ENCODE results near the gene ACCSL. TPM values are rescaled to one million over a fixed set of nuclear protein-coding genes. Genes with fewer than 3 reads are reported as not detected.
A peak's percentile ranks its signal among the peaks of the same experiment; 100 is the strongest.

Gene ACCSL
- total RNA-seq, 2 experiments from 2014 or later: not detected

- H3K9me3 Mint-ChIP-seq (ENCODE audit: insufficient read depth): peaks cover 3% of the 10 kb centered on the region
- peak; percentile 1 for DNase-seq
- no peak for ATAC-seq
- no peak overlapping the region for H3K4me3 Mint-ChIP-seq
- no peaks in the 10 kb centered on the region for H3K27me3 Mint-ChIP-seq (ENCODE audit: low read depth)
- H3K36me3 Mint-ChIP-seq (ENCODE audit: low read depth): no peaks in the 10 kb centered on the region
- CTCF ChIA-PET: interaction anchor here (1.0 to 1.6 kb wide), 4 partner anchors 57 to 212 kb away, joined by 3 to 7 read pairs (median 6); no protein-coding TSS in a partner anchor
- POLR2A ChIA-PET: no interaction called here
- H3K4me1 Mint-ChIP-seq (ENCODE audit: low read depth): no peaks in the 10 kb centered on the region
- no peak overlapping the region for H3K27ac Mint-ChIP-seq
Observed at GRCh38 chr11:44037658-44037998, 10.2 kb upstream of the ACCSL start.

- H3K4me1 Mint-ChIP-seq (ENCODE audit: low read depth): no peaks in the 10 kb centered on the region
- H3K36me3 Mint-ChIP-seq (ENCODE audit: low read depth): no peaks in the 10 kb centered on the region
- H3K27me3 Mint-ChIP-seq (ENCODE audit: low read depth): peaks cover 3% of the 10 kb centered on the region
- H3K27ac Mint-ChIP-seq: no peak overlapping the region
- H3K9me3 Mint-ChIP-seq (ENCODE audit: insufficient read depth): peaks cover 3% of the 10 kb centered on the region
- POLR2A ChIA-PET: no interaction called here
- DNase-seq (no peak), ATAC-seq (no peak)
- CTCF ChIA-PET: no interaction called here
- no peak overlapping the region for H3K4me3 Mint-ChIP-seq
Observed at GRCh38 chr11:44043157-44043556, 4.6 kb upstream of the ACCSL start.

- CTCF ChIA-PET: no interaction called here
- DNase-seq: no peak
- POLR2A ChIA-PET: no interaction called here
- no peak overlapping the region for H3K27ac Mint-ChIP-seq
- no peak overlapping the region for H3K4me3 Mint-ChIP-seq
- peaks cover 3% of the 10 kb centered on the region for H3K9me3 Mint-ChIP-seq (ENCODE audit: insufficient read depth)
- peaks cover 3% of the 10 kb centered on the region for H3K27me3 Mint-ChIP-seq (ENCODE audit: low read depth)
- no peaks in the 10 kb centered on the region for H3K4me1 Mint-ChIP-seq (ENCODE audit: low read depth)
- ATAC-seq: no peak
- no peaks in the 10 kb centered on the region for H3K36me3 Mint-ChIP-seq (ENCODE audit: low read depth)
Observed at GRCh38 chr11:44046182-44046581, 1.6 kb upstream of the ACCSL start.

- no peak overlapping the region for H3K27ac Mint-ChIP-seq
- no peak for ATAC-seq
- H3K36me3 Mint-ChIP-seq (ENCODE audit: low read depth): no peaks in the 10 kb centered on the region
- no peaks in the 10 kb centered on the region for H3K4me1 Mint-ChIP-seq (ENCODE audit: low read depth)
- no peaks in the 10 kb centered on the region for H3K9me3 Mint-ChIP-seq (ENCODE audit: insufficient read depth)
- ChIA-PET POLR2A (interaction anchor here (0.7 kb wide), 1 partner anchor 107 kb away, joined by 3 read pairs; no protein-coding TSS in a partner anchor), CTCF (no interaction called here)
- H3K27me3 Mint-ChIP-seq (ENCODE audit: low read depth): peaks cover 3% of the 10 kb centered on the region
- DNase-seq: no peak
- no peak overlapping the region for H3K4me3 Mint-ChIP-seq
Observed at GRCh38 chr11:44047298-44047697, 483 bp upstream of the ACCSL start.

- Mint-ChIP-seq H3K4me1 (ENCODE audit: low read depth) (no peaks in the 10 kb centered on the region), H3K9me3 (ENCODE audit: insufficient read depth) (no peaks in the 10 kb centered on the region), H3K27me3 (ENCODE audit: low read depth) (no peaks in the 10 kb centered on the region), H3K36me3 (ENCODE audit: low read depth) (no peaks in the 10 kb centered on the region), H3K4me3 (no peak overlapping the region), H3K27ac (no peak overlapping the region)
- ChIA-PET POLR2A (no interaction called here), CTCF (no interaction called here)
- no peak for ATAC-seq
- no peak for DNase-seq
Observed at GRCh38 chr11:44049832-44050231, 2.1 kb downstream of the ACCSL start.

- POLR2A ChIA-PET: no interaction called here
- Mint-ChIP-seq H3K27me3 (ENCODE audit: low read depth) (peaks cover 3% of the 10 kb centered on the region), H3K4me3 (no peak overlapping the region)
Observed at GRCh38 chr11:44051171-44051570, 3.4 kb downstream of the ACCSL start.

GRCh38 chr11:44057340-44057739, 9.6 kb downstream of the ACCSL start:
- Mint-ChIP-seq H3K4me3 (no peak overlapping the region), H3K27ac (no peak overlapping the region), H3K27me3 (ENCODE audit: low read depth) (peaks cover 3% of the 10 kb centered on the region), H3K36me3 (ENCODE audit: low read depth) (no peaks in the 10 kb centered on the region), H3K9me3 (ENCODE audit: insufficient read depth) (no peaks in the 10 kb centered on the region), H3K4me1 (ENCODE audit: low read depth) (no peaks in the 10 kb centered on the region)
- ChIA-PET CTCF (interaction anchor here (0.9 to 2.7 kb wide), 3 partner anchors 37 to 82 kb away, joined by 3 to 12 read pairs (median 3); partner anchors contain the start of gene EXT2), POLR2A (no interaction called here)
- ATAC-seq (no peak), DNase-seq (no peak)

More at GRCh38 chr11:44051171-44051570, 3.4 kb downstream of the ACCSL start:
- H3K9me3 Mint-ChIP-seq (ENCODE audit: insufficient read depth): no peaks in the 10 kb centered on the region
- DNase-seq (no peak), ATAC-seq (no peak)
- H3K36me3 Mint-ChIP-seq (ENCODE audit: low read depth): no peaks in the 10 kb centered on the region
- CTCF ChIA-PET: no interaction called here
- no peak overlapping the region for H3K27ac Mint-ChIP-seq
- H3K4me1 Mint-ChIP-seq (ENCODE audit: low read depth): no peaks in the 10 kb centered on the region

GRCh38 chr11:44058275-44058674, 10.5 kb downstream of the ACCSL start:
- Mint-ChIP-seq H3K36me3 (ENCODE audit: low read depth) (no peaks in the 10 kb centered on the region), H3K27me3 (ENCODE audit: low read depth) (peaks cover 3% of the 10 kb centered on the region), H3K9me3 (ENCODE audit: insufficient read depth) (no peaks in the 10 kb centered on the region), H3K4me3 (no peak overlapping the region), H3K4me1 (ENCODE audit: low read depth) (no peaks in the 10 kb centered on the region), H3K27ac (no peak overlapping the region)
- DNase-seq (no peak), ATAC-seq (no peak)
- ChIA-PET POLR2A (no interaction called here), CTCF (interaction anchor here (1.4 to 2.7 kb wide), 2 partner anchors 36 to 75 kb away, joined by 3 to 12 read pairs; partner anchors contain the start of gene EXT2)

- no peaks in the 10 kb centered on the region for H3K9me3 Mint-ChIP-seq (ENCODE audit: insufficient read depth)
- POLR2A ChIA-PET: no interaction called here
- ATAC-seq (no peak), DNase-seq (no peak)
- H3K36me3 Mint-ChIP-seq (ENCODE audit: low read depth): no peaks in the 10 kb centered on the region
- peaks cover 26% of the 10 kb centered on the region for H3K4me1 Mint-ChIP-seq (ENCODE audit: low read depth)
- H3K27ac Mint-ChIP-seq: peak overlapping the region; percentile 87
- H3K27me3 Mint-ChIP-seq (ENCODE audit: low read depth): peaks cover 6% of the 10 kb centered on the region
- H3K4me3 Mint-ChIP-seq: peak overlapping the region; percentile 82
- CTCF ChIA-PET: interaction anchor here (2.2 kb wide), 1 partner anchor 29 kb away, joined by 10 read pairs; no protein-coding TSS in a partner anchor
Observed at GRCh38 chr11:44065161-44065661, 17.4 kb downstream of the ACCSL start.

- ChIA-PET CTCF (interaction anchor here (1.1 to 2.2 kb wide), 5 partner anchors 20 to 40 kb away, joined by 3 to 10 read pairs (median 7); no protein-coding TSS in a partner anchor), POLR2A (interaction anchor here (0.6 kb wide), 1 partner anchor 292 kb away, joined by 3 read pairs; no protein-coding TSS in a partner anchor)
- Mint-ChIP-seq H3K4me3 (peak within 1 kb of the TSS; percentile 82), H3K36me3 (ENCODE audit: low read depth) (no peaks in the 10 kb centered on the region), H3K27ac (peak within 1 kb of the TSS; percentile 87), H3K9me3 (ENCODE audit: insufficient read depth) (no peaks in the 10 kb centered on the region), H3K27me3 (ENCODE audit: low read depth) (peaks cover 6% of the 10 kb centered on the region), H3K4me1 (ENCODE audit: low read depth) (peaks cover 26% of the 10 kb centered on the region)
- ATAC-seq: peak; percentile 97
- peak; percentile 93 for DNase-seq
Observed at GRCh38 chr11:44065841-44066731, 18.3 kb downstream of the ACCSL start, which contains the start of gene ACCS. TSS of gene ACCS (plus strand) at chr11:44066270. CDS start at chr11:44067628, 1,358 bp downstream.

GRCh38 chr11:44066732-44067141, 19.0 kb downstream of the ACCSL start:
- Mint-ChIP-seq H3K4me1 (ENCODE audit: low read depth) (peaks cover 26% of the 10 kb centered on the region), H3K27me3 (ENCODE audit: low read depth) (peaks cover 6% of the 10 kb centered on the region), H3K9me3 (ENCODE audit: insufficient read depth) (no peaks in the 10 kb centered on the region), H3K4me3 (peak overlapping the region; percentile 82), H3K27ac (peak overlapping the region; percentile 87), H3K36me3 (ENCODE audit: low read depth) (no peaks in the 10 kb centered on the region)
- DNase-seq (no peak), ATAC-seq (no peak)
- CTCF ChIA-PET: interaction anchor here (1.1 to 2.2 kb wide), 6 partner anchors 19 to 39 kb away, joined by 3 to 10 read pairs (median 6); no protein-coding TSS in a partner anchor
- POLR2A ChIA-PET: no interaction called here

- Mint-ChIP-seq H3K36me3 (ENCODE audit: low read depth) (no peaks in the 10 kb centered on the region), H3K27ac (peak overlapping the region; percentile 87), H3K4me3 (peak overlapping the region; percentile 82), H3K27me3 (ENCODE audit: low read depth) (peaks cover 6% of the 10 kb centered on the region), H3K9me3 (ENCODE audit: insufficient read depth) (no peaks in the 10 kb centered on the region), H3K4me1 (ENCODE audit: low read depth) (peaks cover 26% of the 10 kb centered on the region)
- no peak for ATAC-seq
- CTCF ChIA-PET: interaction anchor here (1.3 to 2.2 kb wide), 5 partner anchors 19 to 38 kb away, joined by 5 to 9 read pairs (median 7); no protein-coding TSS in a partner anchor
- POLR2A ChIA-PET: interaction anchor here (1.2 kb wide), 1 partner anchor 501 kb away, joined by 3 read pairs; no protein-coding TSS in a partner anchor
- DNase-seq: no peak
Observed at GRCh38 chr11:44067266-44067665, 19.5 kb downstream of the ACCSL start.

Measured in activated CD8-positive, alpha-beta T cell treated with anti-CD3 and anti-CD28 coated beads, Interleukin-2, amount 10 ng/mL, durations not matched to agents 7 days and 5 days (primary cell).